DOHH2 (cell line): ENCODE results near the gene ELAVL1.

ENCODE experiments used
- CTCF ChIP-seq: fragments of 200-600 bp; sonication (generic); IDR thresholded peaks from one replicate; pipeline ENCODE4 v1.5.1; 2014; ENCODE audit warnings: antibody characterized with exemption, mild to moderate bottlenecking, low read depth, low read length; ENCODE audit not compliant: poor library complexity, severe bottlenecking
- EZH2phosphoT487 ChIP-seq: fragments of 200-600 bp; sonication (generic); IDR thresholded peaks from 2 replicates; pipeline ENCODE4 v1.6.1; 2017; ENCODE audit warnings: borderline replicate concordance, mild to moderate bottlenecking, antibody characterized with exemption, low read length, moderate library complexity, mixed read lengths

GRCh38 chr19:7947939-7948338 is 57.5 kb downstream of the ELAVL1 start:
- TF ChIP-seq CTCF, result no peak
- no peak for TF ChIP-seq EZH2phosphoT487
